Upper lobe of right lung (tissue), 1 donor: ENCODE data around the gene CTDSPL. TPM values are rescaled to one million over a fixed set of nuclear protein-coding genes. Genes with fewer than 3 reads are reported as not detected.

Experiments used
- ATAC-seq: fragments of 200-7000 bp; cut with Tn5 transposase; one replicate; pipeline ENCODE4 v1.9.1; 2020; ENCODE audit warnings: mild to moderate bottlenecking, moderate library complexity
- DNase-seq: peaks from one replicate; pipeline ENCODE4 v3.0.0-alpha.2; 2020
- H3K27ac ChIP-seq: fragments of 200-600 bp; one replicate; pipeline ENCODE4 v1.8.0; 2022
- H3K27me3 ChIP-seq: fragments of 200-600 bp; one replicate; pipeline ENCODE4 v1.8.0; 2022; ENCODE audit warnings: mild to moderate bottlenecking
- H3K36me3 ChIP-seq: fragments of 200-600 bp; one replicate; pipeline ENCODE4 v1.8.0; 2022
- H3K4me1 ChIP-seq: fragments of 200-600 bp; one replicate; pipeline ENCODE4 v1.8.0; 2022
- H3K4me3 ChIP-seq: fragments of 200-600 bp; one replicate; pipeline ENCODE4 v1.8.0; 2022; ENCODE audit warnings: mild to moderate bottlenecking
- H3K9me3 ChIP-seq: fragments of 200-600 bp; one replicate; pipeline ENCODE4 v1.8.0; 2022
- intact Hi-C: fragments of 100-400 bp; cut with DNase I; formaldehyde crosslinking; loops from one replicate; pipeline ENCODE4 v1.11.0; 2022
- total RNA-seq: library from RNA; stranded (reverse); fragmentation: NEBNext Ultra II Directional; extraction: Animal tissue kit (Norgen Biotek cat#: 25700); gene quantifications from one replicate; pipeline ENCODE4 v1.2.1, GENCODE V29; 2021
- TF ChIP-seq, protein P1 (sequence below): fragments of 200-600 bp; IDR thresholded peaks from one replicate; pipeline ENCODE4 v1.8.0; 2022; ENCODE audit warnings: antibody characterized with exemption
- donor health status: DM: no; HTN: yes; CAD: no; lungs with severe emphysema.

CTDSPL gene
- total RNA-seq, 1 donor from 2014 or later: 78.6 TPM

DNA sequence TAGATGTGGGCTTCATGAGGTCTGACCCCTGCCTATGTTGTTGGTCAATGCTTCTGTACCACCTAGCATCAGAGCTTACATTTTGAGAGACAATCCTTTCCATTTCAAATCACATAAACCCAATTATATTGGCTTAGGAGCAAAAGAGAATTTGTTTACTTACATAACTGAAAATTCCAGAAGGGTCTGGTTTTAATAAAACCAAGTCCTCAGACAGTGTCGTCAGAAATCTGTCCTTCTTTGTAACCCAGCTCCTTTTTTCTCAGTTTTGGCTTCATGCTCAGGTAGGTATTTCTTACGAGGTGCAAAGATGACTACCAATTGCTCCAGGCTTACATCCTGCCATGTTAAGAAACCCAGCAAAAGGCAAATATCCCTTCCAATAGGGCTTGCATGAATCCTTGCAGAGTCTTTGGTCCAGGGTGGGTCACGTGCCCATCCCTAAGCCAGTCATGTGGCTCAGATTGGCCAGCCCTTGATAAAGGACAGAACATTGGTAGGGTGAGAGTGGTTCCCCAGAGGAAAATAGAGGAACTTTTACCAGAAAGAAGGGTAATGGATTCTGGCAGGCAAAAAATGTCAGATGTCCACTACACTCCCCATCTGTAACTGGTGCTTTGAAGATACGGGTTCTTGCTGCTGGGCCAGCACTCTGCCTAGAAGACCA, 78.7 kb downstream of the CTDSPL start:
- Histone ChIP-seq H3K27me3 (no peaks in the 10 kb centered on the region), H3K36me3 (no peaks in the 10 kb centered on the region), H3K4me1 (peaks cover 31% of the 10 kb centered on the region), H3K27ac (no peak overlapping the region), H3K9me3 (no peaks in the 10 kb centered on the region), H3K4me3 (no peak overlapping the region)
- intact Hi-C loops: no loop called here
- ATAC-seq (no peak), DNase-seq (no peak)
- TF ChIP-seq, protein P1, sequence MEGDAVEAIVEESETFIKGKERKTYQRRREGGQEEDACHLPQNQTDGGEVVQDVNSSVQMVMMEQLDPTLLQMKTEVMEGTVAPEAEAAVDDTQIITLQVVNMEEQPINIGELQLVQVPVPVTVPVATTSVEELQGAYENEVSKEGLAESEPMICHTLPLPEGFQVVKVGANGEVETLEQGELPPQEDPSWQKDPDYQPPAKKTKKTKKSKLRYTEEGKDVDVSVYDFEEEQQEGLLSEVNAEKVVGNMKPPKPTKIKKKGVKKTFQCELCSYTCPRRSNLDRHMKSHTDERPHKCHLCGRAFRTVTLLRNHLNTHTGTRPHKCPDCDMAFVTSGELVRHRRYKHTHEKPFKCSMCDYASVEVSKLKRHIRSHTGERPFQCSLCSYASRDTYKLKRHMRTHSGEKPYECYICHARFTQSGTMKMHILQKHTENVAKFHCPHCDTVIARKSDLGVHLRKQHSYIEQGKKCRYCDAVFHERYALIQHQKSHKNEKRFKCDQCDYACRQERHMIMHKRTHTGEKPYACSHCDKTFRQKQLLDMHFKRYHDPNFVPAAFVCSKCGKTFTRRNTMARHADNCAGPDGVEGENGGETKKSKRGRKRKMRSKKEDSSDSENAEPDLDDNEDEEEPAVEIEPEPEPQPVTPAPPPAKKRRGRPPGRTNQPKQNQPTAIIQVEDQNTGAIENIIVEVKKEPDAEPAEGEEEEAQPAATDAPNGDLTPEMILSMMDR: no peak

DNA sequence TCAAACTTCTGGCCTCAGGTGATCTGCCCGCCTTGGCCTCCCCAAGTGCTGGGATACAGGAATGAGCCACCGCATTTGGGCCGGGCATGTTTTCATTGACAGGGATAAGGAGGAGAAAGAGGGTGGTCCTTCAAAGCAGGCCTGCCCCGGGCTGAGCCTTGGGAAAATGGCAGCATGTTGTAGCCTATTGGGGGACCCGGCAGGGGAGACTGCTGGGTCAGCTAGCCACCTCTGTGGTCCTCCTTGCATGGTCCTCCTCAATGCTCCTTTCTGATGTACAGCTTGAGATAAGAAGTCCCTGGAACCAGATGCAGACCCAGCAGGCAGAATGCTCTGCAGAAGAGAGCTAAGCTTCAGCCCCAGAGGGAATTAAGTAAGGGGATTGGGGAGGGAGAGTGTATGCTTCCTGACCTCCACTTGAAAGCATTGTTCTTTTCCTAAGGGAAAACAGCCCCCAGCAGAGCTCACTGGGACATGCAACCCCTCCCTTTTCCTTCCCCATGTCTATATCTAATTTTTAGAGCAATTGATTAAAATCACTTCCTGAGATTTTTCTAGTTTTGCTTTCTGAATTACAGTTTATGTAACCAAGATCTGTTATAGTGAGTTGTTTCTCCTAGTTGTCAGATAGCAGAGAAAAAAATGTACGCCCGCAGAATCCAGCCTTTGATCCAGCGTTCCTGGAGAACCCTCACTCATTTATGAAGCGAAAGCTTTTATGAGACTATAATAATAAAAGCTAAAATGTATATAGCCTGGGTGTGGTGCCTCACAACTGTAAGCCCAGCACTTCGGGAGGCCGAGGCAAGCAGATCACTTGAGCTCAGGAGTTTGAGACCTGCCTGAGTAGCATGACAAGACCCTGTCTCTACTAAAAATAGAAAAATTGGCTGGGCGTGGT, 80.2 kb downstream of the CTDSPL start:
- TF ChIP-seq, protein P1: no peak
- Histone ChIP-seq H3K27ac (peak overlapping the region; percentile 42), H3K4me1 (peaks cover 31% of the 10 kb centered on the region)

DNA sequence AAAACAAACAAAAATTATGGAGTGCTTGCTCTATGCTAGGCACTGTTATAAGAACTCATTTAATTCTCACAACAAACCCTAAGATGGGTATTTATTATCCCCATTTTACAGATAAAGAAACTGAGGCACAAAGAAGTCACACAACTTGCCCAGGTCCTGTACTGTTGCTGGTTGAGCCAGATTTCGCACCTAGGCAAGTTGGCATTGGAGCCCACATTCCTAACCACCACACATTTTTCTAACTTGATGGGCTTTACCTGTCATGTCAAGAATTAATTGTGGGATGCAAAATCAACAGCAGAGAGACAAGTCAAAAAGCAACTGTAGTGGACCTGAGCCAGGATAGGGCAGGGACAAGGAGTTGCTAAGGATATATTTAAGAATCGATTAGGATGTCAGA, 81.0 kb downstream of the CTDSPL start:
- no peaks in the 10 kb centered on the region for H3K27me3 ChIP-seq
- no peak overlapping the region for H3K4me3 ChIP-seq
- DNase-seq: no peak
- intact Hi-C loops: no loop called here
- ATAC-seq: no peak
- no peaks in the 10 kb centered on the region for H3K36me3 ChIP-seq
- TF ChIP-seq, protein P1: no peak
- peak overlapping the region; percentile 42 for H3K27ac ChIP-seq
- H3K4me1 ChIP-seq: peaks cover 33% of the 10 kb centered on the region
- H3K9me3 ChIP-seq: no peaks in the 10 kb centered on the region

More for the DNA sequence above, 80.2 kb downstream of the CTDSPL start:
- intact Hi-C loops: no loop called here
- DNase-seq: no peak
- Histone ChIP-seq H3K9me3 (no peaks in the 10 kb centered on the region), H3K27me3 (no peaks in the 10 kb centered on the region), H3K36me3 (no peaks in the 10 kb centered on the region), H3K4me3 (no peak overlapping the region)
- no peak for ATAC-seq

DNA sequence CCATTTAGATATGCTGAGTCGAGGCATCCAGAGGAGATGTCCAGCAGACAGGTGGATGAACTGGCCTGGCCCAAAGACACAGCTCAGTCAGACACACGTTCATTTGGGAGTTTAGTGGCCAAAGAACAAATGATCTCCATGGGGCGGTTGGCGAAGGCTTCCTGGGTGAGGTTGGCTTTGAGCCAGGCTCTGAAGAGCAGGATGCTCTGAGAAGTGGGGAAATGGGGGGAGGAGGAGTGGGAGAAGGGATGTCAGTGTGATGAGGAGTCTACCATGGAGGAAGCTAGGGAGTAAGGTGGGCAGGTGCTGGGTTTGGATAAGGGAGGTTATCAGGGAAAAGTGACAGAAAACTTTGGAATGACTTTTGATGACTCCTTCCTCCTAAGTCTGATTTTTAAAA, 81.4 kb downstream of the CTDSPL start:
- no peaks in the 10 kb centered on the region for H3K9me3 ChIP-seq
- intact Hi-C loops: no loop called here
- TF ChIP-seq, protein P1: no peak
- peaks cover 33% of the 10 kb centered on the region for H3K4me1 ChIP-seq
- H3K27me3 ChIP-seq: no peaks in the 10 kb centered on the region
- ATAC-seq: no peak
- H3K36me3 ChIP-seq: no peaks in the 10 kb centered on the region
- H3K27ac ChIP-seq: peak overlapping the region; percentile 42
- no peak overlapping the region for H3K4me3 ChIP-seq
- DNase-seq: no peak

DNA sequence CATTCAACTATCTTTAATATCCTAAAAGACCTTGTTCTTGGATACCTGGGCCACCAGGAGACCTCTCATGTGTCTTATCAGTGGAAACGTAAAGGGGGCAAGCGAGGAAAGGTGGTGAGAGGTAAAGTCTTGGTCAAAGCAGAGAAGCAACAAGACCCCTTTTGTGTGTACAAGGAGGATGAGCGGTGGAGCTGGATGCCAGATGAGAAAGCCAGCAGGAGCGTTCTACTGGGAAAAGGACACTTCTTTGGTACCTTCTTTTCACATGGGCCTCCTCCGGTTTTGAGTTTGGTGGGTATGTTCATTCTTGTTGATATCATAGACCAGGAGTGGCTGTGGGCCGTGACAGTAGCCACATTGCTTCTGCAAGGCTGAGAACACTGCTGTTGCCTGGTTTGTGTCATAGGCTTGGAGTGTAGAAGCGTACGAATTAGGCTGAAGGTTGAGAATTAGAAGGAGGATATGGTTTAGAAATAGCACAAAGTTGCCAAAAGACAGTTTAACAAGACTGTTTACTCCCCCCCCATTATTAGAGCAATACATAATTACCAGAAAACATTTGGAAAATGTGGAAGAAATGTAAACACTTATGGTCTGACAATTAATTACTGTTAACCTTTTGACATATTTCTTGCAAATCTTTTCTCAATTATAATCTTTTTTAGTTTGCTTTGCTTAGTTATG, 82.1 kb downstream of the CTDSPL start:
- no peak for ATAC-seq
- TF ChIP-seq, protein P1: no peak
- H3K27ac ChIP-seq: peak overlapping the region; percentile 42
- no peaks in the 10 kb centered on the region for H3K36me3 ChIP-seq
- peaks cover 33% of the 10 kb centered on the region for H3K4me1 ChIP-seq
- no peaks in the 10 kb centered on the region for H3K9me3 ChIP-seq
- H3K27me3 ChIP-seq: no peaks in the 10 kb centered on the region
- intact Hi-C loops: no loop called here
- no peak for DNase-seq
- H3K4me3 ChIP-seq: no peak overlapping the region
